GM12872 (cell line): Measurements from ENCODE around the gene PFDN6.

Experiments
- TF ChIP-seq, protein P1 (sequence below): IDR thresholded peaks from 3 replicates; pipeline ENCODE4 v1.5.1; 2011; ENCODE audit warnings: low read depth, mild to moderate bottlenecking, low read length, moderate library complexity; ENCODE audit not compliant: insufficient read depth

Gene PFDN6

DNA sequence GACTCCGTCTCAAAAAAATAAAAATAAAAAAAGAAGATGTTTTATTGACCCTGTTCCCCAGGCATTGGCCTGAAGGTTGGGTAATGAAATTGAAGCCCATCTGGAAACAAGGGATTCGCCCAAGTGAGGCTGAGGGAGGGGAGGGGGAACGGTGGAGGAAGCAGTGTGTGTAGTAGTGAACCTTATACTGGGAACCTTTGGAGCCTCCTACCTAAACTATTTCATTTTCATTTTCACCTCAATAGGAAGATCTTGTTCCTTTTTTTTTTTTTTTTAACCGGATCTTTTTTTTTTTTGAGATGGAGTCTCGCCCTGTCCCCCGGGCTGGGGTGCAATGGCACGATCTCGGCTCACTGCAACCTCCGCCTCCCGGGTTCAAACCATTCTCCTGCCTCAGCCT lies 41.3 kb downstream of the PFDN6 start:
- TF ChIP-seq, protein P1, sequence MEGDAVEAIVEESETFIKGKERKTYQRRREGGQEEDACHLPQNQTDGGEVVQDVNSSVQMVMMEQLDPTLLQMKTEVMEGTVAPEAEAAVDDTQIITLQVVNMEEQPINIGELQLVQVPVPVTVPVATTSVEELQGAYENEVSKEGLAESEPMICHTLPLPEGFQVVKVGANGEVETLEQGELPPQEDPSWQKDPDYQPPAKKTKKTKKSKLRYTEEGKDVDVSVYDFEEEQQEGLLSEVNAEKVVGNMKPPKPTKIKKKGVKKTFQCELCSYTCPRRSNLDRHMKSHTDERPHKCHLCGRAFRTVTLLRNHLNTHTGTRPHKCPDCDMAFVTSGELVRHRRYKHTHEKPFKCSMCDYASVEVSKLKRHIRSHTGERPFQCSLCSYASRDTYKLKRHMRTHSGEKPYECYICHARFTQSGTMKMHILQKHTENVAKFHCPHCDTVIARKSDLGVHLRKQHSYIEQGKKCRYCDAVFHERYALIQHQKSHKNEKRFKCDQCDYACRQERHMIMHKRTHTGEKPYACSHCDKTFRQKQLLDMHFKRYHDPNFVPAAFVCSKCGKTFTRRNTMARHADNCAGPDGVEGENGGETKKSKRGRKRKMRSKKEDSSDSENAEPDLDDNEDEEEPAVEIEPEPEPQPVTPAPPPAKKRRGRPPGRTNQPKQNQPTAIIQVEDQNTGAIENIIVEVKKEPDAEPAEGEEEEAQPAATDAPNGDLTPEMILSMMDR: no peak

DNA sequence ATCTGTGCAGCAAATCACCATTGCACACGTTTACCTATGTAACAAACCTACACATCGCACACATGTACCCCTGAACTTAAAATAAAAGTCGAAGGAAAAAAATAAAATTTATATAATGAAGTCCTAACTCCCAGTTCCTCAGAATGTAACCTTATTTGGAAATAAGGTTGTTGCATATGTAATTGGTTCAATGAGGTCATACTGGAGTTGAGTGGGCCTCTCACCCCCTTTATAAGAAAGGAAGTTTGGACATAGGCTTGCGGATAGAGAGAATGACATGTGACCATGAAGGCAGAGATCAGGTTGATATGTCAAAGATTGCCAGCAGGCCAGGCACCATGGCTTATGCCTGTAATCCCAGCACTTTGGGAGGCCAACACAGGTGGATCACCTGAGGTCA lies 44.3 kb downstream of the PFDN6 start:
- TF ChIP-seq, protein P1: no peak

GRCh38 chr6:33335916-33336315 lies 46.5 kb downstream of the PFDN6 start:
- TF ChIP-seq, protein P1: no peak

DNA sequence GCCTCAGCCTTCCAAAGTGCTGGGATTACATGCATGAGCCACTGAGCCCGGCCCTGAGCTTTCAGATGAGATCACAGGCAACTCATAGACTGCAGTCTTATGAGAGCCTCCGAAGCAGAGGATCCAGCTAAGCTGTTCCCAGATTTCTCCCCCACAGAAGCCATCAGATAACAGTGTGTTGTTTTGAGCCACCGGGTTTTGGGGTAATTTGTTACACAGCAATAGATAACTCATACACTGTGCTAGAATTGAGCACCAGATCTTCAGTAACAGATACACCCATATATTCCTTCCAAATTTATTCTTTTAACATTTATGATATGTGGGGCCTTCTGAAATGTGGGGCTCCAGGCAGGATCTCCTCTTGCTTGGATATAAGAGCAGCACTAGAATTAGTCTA lies 47.1 kb downstream of the PFDN6 start:
- TF ChIP-seq, protein P1: no peak

DNA sequence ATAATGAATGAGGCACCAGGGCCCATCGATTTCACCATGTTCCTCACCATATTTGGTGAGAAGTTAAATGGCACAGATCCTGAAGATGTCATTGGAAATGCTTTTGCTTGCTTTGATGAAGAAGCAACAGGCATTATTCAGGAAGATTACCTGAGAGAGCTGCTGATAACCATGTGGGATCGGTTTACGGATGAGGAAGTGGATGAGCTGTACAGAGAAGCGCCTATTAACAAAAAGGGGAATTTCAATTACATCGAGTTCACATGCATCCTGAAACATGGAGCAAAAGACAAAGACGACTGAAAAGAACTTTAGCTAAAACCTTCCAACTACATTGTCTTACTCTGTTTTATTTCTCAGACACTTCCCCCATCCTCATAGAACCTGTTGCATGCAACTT lies 49.8 kb downstream of the PFDN6 start:
- TF ChIP-seq, protein P1: no peak
